Panc1 (cell line): ENCODE measurements around the gene LYST. TPM values are rescaled to one million over a fixed set of nuclear protein-coding genes. Genes with fewer than 3 reads are reported as not detected.

Source experiments
- ATAC-seq: fragments of 200-7000 bp; cut with Tn5 transposase; 2 replicates; pipeline ENCODE4 v1.9.1; 2020; ENCODE audit warnings: mild to moderate bottlenecking, moderate library complexity
- BruUV-seq: library from RNA; stranded (reverse); fragments of 400-500 nt; replicated peaks from 2 replicates; lab custom pipeline; 2021; lab: Mats Ljungman, UMichigan
- CTCF ChIA-PET: fragments of 300-600 bp; sonication (Branson Sonifier 250); formaldehyde crosslinking; loops from one replicate; lab custom pipeline; 2022; ENCODE audit warnings: antibody characterized with exemption; lab: Charles Lee
- POLR2A ChIA-PET: fragments of 300-600 bp; sonication (Branson Sonifier 250); formaldehyde crosslinking; loops from one replicate; lab custom pipeline; 2022; ENCODE audit warnings: antibody characterized with exemption; lab: Charles Lee
- DNase-seq: peaks from one replicate; pipeline ENCODE4 v3.0.0-alpha.2; 2010; ENCODE audit warnings: low read depth, low spot score
- H3K27ac ChIP-seq: 2 replicates; pipeline ENCODE4 v1.5.1; 2011; ENCODE audit warnings: mild to moderate bottlenecking, low read length, inconsistent platforms
- H3K27me3 ChIP-seq: fragments of 200-500 bp; sonication (Bioruptor generic); 2 replicates; pipeline ENCODE4 v1.6.0; 2014; ENCODE audit warnings: low read length, inconsistent platforms; ENCODE audit not compliant: control insufficient read depth, insufficient read depth
- H3K36me3 ChIP-seq: fragments of 200-500 bp; sonication (Bioruptor generic); 2 replicates; pipeline ENCODE4 v1.5.1; 2014; ENCODE audit warnings: inconsistent platforms, mild to moderate bottlenecking, low read length, moderate library complexity; ENCODE audit not compliant: control insufficient read depth, insufficient read depth
- H3K4me1 ChIP-seq: 2 replicates; pipeline ENCODE4 v1.5.1; 2011; ENCODE audit warnings: inconsistent platforms, mild to moderate bottlenecking, low read length, moderate library complexity; ENCODE audit not compliant: control insufficient read depth, insufficient read depth
- H3K4me3 ChIP-seq, 2 experiments: 2 replicates each; pipeline ENCODE4 v1.5.1; 2011 to 2012; ENCODE audit warnings: low read depth in 2 of 2, low read length in 2 of 2, mild to moderate bottlenecking in 2 of 2, inconsistent platforms in 1 of 2, moderate library complexity in 1 of 2
- H3K9me3 ChIP-seq: fragments of 200-500 bp; sonication (Bioruptor generic); 2 replicates; pipeline ENCODE4 v1.5.1; 2014; ENCODE audit warnings: low read depth, mild to moderate bottlenecking, inconsistent platforms, low read length, moderate library complexity; ENCODE audit not compliant: control insufficient read depth, insufficient read depth
- POLR2AphosphoS5 ChIP-seq: IDR thresholded peaks from 2 replicates; pipeline ENCODE4 v1.6.1; 2012; ENCODE audit warnings: mild to moderate bottlenecking, low read depth, low read length, moderate library complexity
- SIN3A ChIP-seq: IDR thresholded peaks from 2 replicates; pipeline ENCODE4 v1.6.1; 2012; ENCODE audit warnings: low read depth, mild to moderate bottlenecking, low read length, moderate library complexity, borderline replicate concordance; ENCODE audit not compliant: insufficient read depth
- TCF7L2 ChIP-seq: IDR thresholded peaks from 2 replicates; pipeline ENCODE4 v1.6.1; 2011; ENCODE audit warnings: mild to moderate bottlenecking, low read depth, low read length, inconsistent platforms
- in situ Hi-C: cut with HindIII; loops from 2 replicates; pipeline ENCODE4 v1.10.0; 2016; ENCODE audit warnings: low sequenced_read_pairs, low pct_unique_long_range_greater_than_20kb
- intact Hi-C: fragments of 100-400 bp; cut with micrococcal nuclease; formaldehyde crosslinking; loops from one replicate; pipeline ENCODE4 v1.10.0; 2022; ENCODE audit not compliant: unreplicated experiment
- total RNA-seq: library from RNA; stranded (reverse); gene quantifications from one replicate; pipeline ENCODE4 v1.2.1, GENCODE V29; 2021; ENCODE audit not compliant: unreplicated experiment
- TF ChIP-seq, protein P1 (sequence below), 2 experiments: IDR thresholded peaks; 2 replicates each; pipeline ENCODE4 v1.6.1; 2011 to 2012; ENCODE audit warnings: low read depth in 2 of 2, control low read depth in 1 of 2, low read length in 1 of 2, mild to moderate bottlenecking in 1 of 2, moderate library complexity in 1 of 2; ENCODE audit not compliant: insufficient read depth in 1 of 2
- TF ChIP-seq, protein P2 (sequence below): fragments of 450-650 bp; IDR thresholded peaks from 2 replicates; pipeline ENCODE4 v1.5.1; 2017; ENCODE audit warnings: mild to moderate bottlenecking

The LYST gene
- total RNA-seq, 1 experiment from 2014 or later, result 75.2 TPM

DNA sequence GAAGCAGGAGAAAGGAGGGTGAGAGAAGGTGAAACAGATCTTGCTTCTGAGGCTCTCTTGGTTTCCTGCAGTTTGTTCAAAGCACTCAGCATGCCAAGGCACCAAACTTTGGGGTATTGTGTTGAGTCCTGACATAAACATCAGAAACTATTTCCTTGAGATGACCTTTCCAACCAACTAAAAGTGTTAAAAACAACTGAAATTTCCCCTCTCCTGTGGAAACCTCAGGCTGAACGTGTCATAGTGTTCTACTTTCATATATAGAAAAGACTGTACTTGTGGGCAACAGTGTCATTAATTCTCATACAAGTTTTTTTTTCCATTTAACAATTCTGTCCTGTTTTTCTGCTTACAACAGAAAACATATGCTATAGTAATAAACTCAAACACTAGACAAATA lies 6.3 kb upstream of the LYST start:
- in situ Hi-C loops (no loop called here), intact Hi-C loops (no loop called here)
- no peak overlapping the region for H3K4me3 ChIP-seq
- H3K36me3 ChIP-seq, result no peaks in the 10 kb centered on the region
- no peak for DNase-seq
- ATAC-seq, result no peak
- ChIA-PET CTCF (interaction anchor here (1.2 kb wide), 1 partner anchor 99 kb away, joined by 3 read pairs; no protein-coding TSS in a partner anchor), POLR2A (no interaction called here)
- no peaks in the 10 kb centered on the region for H3K9me3 ChIP-seq
- TF ChIP-seq SIN3A, result no peak
- TF ChIP-seq, protein P1, sequence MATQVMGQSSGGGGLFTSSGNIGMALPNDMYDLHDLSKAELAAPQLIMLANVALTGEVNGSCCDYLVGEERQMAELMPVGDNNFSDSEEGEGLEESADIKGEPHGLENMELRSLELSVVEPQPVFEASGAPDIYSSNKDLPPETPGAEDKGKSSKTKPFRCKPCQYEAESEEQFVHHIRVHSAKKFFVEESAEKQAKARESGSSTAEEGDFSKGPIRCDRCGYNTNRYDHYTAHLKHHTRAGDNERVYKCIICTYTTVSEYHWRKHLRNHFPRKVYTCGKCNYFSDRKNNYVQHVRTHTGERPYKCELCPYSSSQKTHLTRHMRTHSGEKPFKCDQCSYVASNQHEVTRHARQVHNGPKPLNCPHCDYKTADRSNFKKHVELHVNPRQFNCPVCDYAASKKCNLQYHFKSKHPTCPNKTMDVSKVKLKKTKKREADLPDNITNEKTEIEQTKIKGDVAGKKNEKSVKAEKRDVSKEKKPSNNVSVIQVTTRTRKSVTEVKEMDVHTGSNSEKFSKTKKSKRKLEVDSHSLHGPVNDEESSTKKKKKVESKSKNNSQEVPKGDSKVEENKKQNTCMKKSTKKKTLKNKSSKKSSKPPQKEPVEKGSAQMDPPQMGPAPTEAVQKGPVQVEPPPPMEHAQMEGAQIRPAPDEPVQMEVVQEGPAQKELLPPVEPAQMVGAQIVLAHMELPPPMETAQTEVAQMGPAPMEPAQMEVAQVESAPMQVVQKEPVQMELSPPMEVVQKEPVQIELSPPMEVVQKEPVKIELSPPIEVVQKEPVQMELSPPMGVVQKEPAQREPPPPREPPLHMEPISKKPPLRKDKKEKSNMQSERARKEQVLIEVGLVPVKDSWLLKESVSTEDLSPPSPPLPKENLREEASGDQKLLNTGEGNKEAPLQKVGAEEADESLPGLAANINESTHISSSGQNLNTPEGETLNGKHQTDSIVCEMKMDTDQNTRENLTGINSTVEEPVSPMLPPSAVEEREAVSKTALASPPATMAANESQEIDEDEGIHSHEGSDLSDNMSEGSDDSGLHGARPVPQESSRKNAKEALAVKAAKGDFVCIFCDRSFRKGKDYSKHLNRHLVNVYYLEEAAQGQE (IDR thresholded peaks at IDR 0.05; ENCODE audit: insufficient read depth in 1 of 2, low read depth in 2 of 2, low read length in 1 of 2), result no peak
- TF ChIP-seq, protein P2, sequence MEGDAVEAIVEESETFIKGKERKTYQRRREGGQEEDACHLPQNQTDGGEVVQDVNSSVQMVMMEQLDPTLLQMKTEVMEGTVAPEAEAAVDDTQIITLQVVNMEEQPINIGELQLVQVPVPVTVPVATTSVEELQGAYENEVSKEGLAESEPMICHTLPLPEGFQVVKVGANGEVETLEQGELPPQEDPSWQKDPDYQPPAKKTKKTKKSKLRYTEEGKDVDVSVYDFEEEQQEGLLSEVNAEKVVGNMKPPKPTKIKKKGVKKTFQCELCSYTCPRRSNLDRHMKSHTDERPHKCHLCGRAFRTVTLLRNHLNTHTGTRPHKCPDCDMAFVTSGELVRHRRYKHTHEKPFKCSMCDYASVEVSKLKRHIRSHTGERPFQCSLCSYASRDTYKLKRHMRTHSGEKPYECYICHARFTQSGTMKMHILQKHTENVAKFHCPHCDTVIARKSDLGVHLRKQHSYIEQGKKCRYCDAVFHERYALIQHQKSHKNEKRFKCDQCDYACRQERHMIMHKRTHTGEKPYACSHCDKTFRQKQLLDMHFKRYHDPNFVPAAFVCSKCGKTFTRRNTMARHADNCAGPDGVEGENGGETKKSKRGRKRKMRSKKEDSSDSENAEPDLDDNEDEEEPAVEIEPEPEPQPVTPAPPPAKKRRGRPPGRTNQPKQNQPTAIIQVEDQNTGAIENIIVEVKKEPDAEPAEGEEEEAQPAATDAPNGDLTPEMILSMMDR, result no peak
- no peak for TF ChIP-seq TCF7L2
- TF ChIP-seq POLR2AphosphoS5, result no peak
- no peaks in the 10 kb centered on the region for H3K27me3 ChIP-seq
- H3K4me1 ChIP-seq, result peaks cover 46% of the 10 kb centered on the region
- BruUV-seq, result no TSS peak
- peak overlapping the region; percentile 70 for H3K27ac ChIP-seq

GRCh38 chr1:235872270-235872669 lies 5.6 kb upstream of the LYST start:
- H3K4me3 ChIP-seq, result no peak overlapping the region
- ATAC-seq (no peak), DNase-seq (no peak)
- peaks cover under 1% of the 10 kb centered on the region; the same call in 1 of the 2 replicates for H3K36me3 ChIP-seq
- TF ChIP-seq SIN3A (no peak), POLR2AphosphoS5 (no peak), TCF7L2 (no peak)
- TF ChIP-seq, protein P2, result no peak
- TF ChIP-seq, protein P1 (IDR thresholded peaks at IDR 0.05; ENCODE audit: insufficient read depth in 1 of 2, low read depth in 2 of 2, low read length in 1 of 2), result no peak
- no peaks in the 10 kb centered on the region for H3K9me3 ChIP-seq
- BruUV-seq, result no TSS peak
- intact Hi-C loops (no loop called here), in situ Hi-C loops (no loop called here)
- ChIA-PET CTCF (no interaction called here), POLR2A (interaction anchor here (0.7 kb wide), 1 partner anchor 44 kb away, joined by 7 read pairs; no protein-coding TSS in a partner anchor)
- peaks cover 47% of the 10 kb centered on the region for H3K4me1 ChIP-seq
- no peaks in the 10 kb centered on the region for H3K27me3 ChIP-seq
- H3K27ac ChIP-seq, result 0 out of 2 replicates have a peak overlapping the region, but pooled peaks have one; percentile 1
